ENCODE measurements around the gene ACE. TPM values are rescaled to one million over a fixed set of nuclear protein-coding genes. Genes with fewer than 3 reads are reported as not detected.

Gene ACE
- total RNA-seq, 1 donor from 2014 or later = not detected

DNA sequence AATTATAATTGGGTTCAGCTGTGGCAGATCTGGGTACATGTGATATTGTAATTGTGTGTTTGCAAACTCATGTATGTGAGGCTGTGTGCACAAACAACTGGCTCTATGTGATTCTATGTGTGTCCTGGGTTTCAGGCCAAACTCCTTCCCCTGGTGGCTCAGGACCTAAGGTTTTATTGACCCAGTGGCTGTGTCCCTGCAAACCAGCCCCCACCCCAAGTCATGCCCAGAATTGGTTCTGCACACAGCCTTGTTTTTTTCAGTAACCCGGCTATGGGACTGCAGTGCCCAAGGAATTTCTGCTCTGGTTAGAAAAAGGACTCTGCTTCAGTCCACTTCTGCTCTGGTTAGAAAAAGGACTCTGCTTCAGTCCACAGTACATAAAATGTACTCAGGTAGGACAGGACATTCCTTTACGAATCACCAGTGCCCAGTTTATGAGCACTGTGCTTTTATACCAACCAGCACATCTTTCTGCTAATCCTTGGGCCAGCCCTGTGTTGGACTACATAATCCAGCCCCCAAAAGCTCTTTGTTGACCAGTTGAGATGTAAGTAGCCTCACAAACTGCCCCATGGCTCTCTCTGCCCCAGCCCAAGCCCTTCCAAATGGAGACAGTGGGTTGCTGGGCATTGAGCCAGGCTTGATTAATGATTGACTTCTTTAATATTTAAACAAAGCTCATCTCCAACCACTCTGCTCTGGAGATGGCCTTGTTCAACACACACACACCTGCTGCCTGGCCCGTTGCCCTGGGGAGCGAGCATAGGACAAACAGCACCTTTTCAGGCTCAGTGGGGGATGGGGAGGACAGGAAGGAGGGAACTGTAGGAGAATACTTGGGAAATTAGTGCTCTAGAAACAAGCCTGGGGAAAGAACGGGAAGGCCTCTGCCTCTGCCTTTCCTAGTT is 43.4 kb downstream of the ACE start:
- Mint-ChIP-seq H3K9me3 (no peaks in the 10 kb centered on the region), H3K4me1 (ENCODE audit: low read depth) (peaks cover 8% of the 10 kb centered on the region), H3K4me3 (ENCODE audit: low read depth) (no peak overlapping the region), H3K27me3 (ENCODE audit: low read depth) (peaks cover 25% of the 10 kb centered on the region), H3K36me3 (ENCODE audit: low read depth) (no peaks in the 10 kb centered on the region), H3K27ac (no peak overlapping the region)
- no peak for DNase-seq (ENCODE audit: low spot score)
- intact Hi-C loops (cut with micrococcal nuclease) = no loop called here

DNA sequence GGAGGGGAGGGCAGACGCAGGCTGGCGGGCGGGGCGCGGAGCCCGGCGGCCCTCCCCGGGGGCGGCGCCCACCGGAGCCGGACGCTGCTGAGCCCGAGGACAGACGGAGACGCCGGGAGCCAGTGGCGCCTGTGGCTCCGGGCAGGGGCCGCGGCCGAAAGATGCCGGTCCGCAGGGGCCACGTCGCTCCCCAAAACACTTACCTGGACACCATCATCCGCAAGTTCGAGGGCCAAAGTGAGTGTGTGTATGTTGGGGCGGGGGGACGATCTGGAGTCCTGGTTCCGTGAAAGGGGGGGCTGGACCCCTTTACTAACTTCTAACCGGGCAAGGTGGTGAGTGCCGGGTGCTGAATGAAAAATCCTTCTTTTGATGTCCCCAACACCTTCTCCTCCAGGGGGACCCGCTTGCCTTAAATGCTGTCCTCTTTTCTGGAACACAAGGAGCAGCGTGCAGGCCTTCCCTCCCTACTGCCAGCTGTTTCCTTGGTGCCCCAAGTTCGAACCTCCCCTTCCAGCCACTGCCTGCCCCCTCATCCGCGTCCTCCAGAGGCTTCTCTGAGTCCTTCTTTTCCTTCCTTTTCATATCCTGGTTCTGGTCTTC is 46.5 kb downstream of the ACE start, which contains the start of gene KCNH6:
Gene KCNH6 (plus strand): TSS at position 106 of the 603 bp plus-strand sequence. CDS start 56 bp downstream, at position 162.
- no peak within 1 kb of the TSS for H3K4me3 Mint-ChIP-seq (ENCODE audit: low read depth)
- intact Hi-C loops (cut with micrococcal nuclease) = no loop called here
- H3K36me3 Mint-ChIP-seq (ENCODE audit: low read depth) = no peaks in the 10 kb centered on the region
- no peak within 1 kb of the TSS for H3K27ac Mint-ChIP-seq
- no peaks in the 10 kb centered on the region for H3K9me3 Mint-ChIP-seq
- peaks cover 21% of the 10 kb centered on the region for H3K27me3 Mint-ChIP-seq (ENCODE audit: low read depth)
- no peaks in the 10 kb centered on the region for H3K4me1 Mint-ChIP-seq (ENCODE audit: low read depth)
- no peak for DNase-seq (ENCODE audit: low spot score)

DNA sequence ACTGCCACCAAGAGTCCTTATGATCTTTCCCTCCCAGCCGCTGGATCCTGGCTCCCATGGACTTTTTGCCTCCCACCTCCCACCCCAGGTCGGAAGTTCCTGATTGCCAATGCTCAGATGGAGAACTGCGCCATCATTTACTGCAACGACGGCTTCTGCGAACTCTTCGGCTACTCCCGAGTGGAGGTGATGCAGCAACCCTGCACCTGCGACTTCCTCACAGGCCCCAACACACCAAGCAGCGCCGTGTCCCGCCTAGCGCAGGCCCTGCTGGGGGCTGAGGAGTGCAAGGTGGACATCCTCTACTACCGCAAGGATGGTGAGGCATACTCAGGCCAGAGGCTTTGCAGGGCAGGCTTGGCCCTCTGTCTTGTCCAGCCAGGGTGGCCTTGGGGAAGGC is 47.2 kb downstream of the ACE start:
- no peak overlapping the region for H3K4me3 Mint-ChIP-seq (ENCODE audit: low read depth)
- peaks cover 21% of the 10 kb centered on the region for H3K27me3 Mint-ChIP-seq (ENCODE audit: low read depth)
- no peaks in the 10 kb centered on the region for H3K36me3 Mint-ChIP-seq (ENCODE audit: low read depth)
- no peaks in the 10 kb centered on the region for H3K4me1 Mint-ChIP-seq (ENCODE audit: low read depth)
- H3K9me3 Mint-ChIP-seq = no peaks in the 10 kb centered on the region
- intact Hi-C loops (cut with micrococcal nuclease) = no loop called here
- H3K27ac Mint-ChIP-seq = no peak overlapping the region
- DNase-seq (ENCODE audit: low spot score) = no peak

GRCh38 chr17:63525190-63525946 is 48.5 kb downstream of the ACE start:
- H3K9me3 Mint-ChIP-seq = no peaks in the 10 kb centered on the region
- DNase-seq (ENCODE audit: low spot score) = no peak

DNA sequence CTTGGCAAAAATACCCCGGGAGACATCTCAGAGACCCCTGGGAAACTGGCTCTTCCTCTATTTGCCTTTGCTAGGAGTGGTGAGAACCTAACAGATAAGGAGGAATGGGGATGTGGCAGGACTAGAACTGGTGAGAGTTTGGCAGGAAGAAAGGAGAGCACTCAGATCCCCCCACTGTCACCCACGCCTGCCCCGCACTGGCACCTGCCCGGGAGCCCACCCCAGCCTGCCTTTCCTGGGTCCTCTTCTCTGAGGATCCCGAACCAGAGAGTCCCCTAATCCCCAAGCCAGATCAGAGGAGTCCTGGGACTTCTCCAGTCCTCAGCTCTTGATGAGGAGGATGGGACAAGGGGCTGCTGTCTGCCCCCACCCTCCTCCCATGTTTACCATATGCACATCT is 50.0 kb downstream of the ACE start:
- no peak for DNase-seq (ENCODE audit: low spot score)
- Mint-ChIP-seq H3K27ac (no peak overlapping the region), H3K4me1 (ENCODE audit: low read depth) (no peaks in the 10 kb centered on the region), H3K9me3 (no peaks in the 10 kb centered on the region), H3K36me3 (ENCODE audit: low read depth) (no peaks in the 10 kb centered on the region), H3K27me3 (ENCODE audit: low read depth) (peaks cover 16% of the 10 kb centered on the region), H3K4me3 (ENCODE audit: low read depth) (no peak overlapping the region)
- intact Hi-C loops (cut with micrococcal nuclease) = no loop called here

More at GRCh38 chr17:63525190-63525946, 48.5 kb downstream of the ACE start:
- no peak overlapping the region for H3K4me3 Mint-ChIP-seq (ENCODE audit: low read depth)
- intact Hi-C loops (cut with micrococcal nuclease) = no loop called here
- no peaks in the 10 kb centered on the region for H3K4me1 Mint-ChIP-seq (ENCODE audit: low read depth)
- peaks cover 21% of the 10 kb centered on the region for H3K27me3 Mint-ChIP-seq (ENCODE audit: low read depth)
- no peak overlapping the region for H3K27ac Mint-ChIP-seq
- no peaks in the 10 kb centered on the region for H3K36me3 Mint-ChIP-seq (ENCODE audit: low read depth)

DNA sequence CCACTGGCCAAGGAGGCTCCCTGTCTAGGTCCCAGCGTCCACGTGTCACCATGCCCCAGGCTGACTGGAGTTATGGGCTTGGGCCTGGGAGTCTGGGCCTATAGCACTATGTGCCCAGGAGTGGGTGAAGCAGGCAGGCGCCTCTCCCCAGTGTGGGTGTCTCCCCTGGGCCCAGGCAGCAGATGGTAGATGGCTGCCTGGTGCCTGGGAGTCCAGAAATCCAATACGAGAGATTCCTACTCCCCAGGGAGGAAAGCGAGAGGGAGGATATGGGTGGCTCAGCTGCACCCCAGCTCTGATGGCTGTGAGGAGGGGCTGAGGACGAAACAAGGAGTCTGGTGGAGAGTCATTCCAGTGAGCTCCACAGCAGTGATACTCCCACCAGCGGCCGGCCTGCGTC is 51.3 kb downstream of the ACE start:
- DNase-seq (ENCODE audit: low spot score) = no peak

DNA sequence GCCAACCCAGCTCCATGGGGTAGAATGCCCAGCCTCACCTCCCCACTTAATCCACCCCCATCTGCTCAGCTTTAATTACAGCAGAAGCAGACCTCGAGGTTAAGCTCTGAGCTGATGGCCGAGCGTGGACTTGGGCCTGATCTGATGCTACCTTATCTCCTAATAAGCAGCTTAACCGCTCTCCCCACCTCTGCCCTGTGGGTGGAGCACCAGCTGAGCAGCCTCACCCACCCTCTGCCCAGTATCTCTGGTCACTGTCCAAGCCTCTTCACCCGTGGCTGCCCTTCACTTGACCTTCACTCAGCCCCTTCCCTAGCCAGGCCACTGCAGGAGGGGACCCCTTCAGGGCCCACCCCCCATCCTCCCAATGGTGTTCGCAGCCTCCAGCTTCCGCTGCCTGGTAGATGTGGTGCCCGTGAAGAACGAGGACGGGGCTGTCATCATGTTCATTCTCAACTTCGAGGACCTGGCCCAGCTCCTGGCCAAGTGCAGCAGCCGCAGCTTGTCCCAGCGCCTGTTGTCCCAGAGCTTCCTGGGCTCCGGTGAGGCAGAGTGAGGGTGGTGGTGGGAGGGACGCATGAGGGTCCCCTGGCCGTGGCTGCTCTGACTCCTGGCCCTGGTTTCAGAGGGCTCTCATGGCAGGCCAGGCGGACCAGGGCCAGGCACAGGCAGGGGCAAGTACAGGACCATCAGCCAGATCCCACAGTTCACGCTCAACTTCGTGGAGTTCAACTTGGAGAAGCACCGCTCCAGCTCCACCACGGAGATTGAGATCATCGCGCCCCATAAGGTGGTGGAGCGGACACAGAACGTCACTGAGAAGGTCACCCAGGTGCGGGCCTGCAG is 53.1 kb downstream of the ACE start:
- H3K4me3 Mint-ChIP-seq (ENCODE audit: low read depth) = no peak overlapping the region
- no peaks in the 10 kb centered on the region for H3K36me3 Mint-ChIP-seq (ENCODE audit: low read depth)
- H3K27me3 Mint-ChIP-seq (ENCODE audit: low read depth) = peaks cover 3% of the 10 kb centered on the region
- no peaks in the 10 kb centered on the region for H3K4me1 Mint-ChIP-seq (ENCODE audit: low read depth)
- H3K27ac Mint-ChIP-seq = no peak overlapping the region
- intact Hi-C loops (cut with micrococcal nuclease) = no loop called here
- no peak for DNase-seq (ENCODE audit: low spot score)
- H3K9me3 Mint-ChIP-seq = no peaks in the 10 kb centered on the region

More for the DNA sequence above, 51.3 kb downstream of the ACE start:
- no peaks in the 10 kb centered on the region for H3K4me1 Mint-ChIP-seq (ENCODE audit: low read depth)
- H3K36me3 Mint-ChIP-seq (ENCODE audit: low read depth) = no peaks in the 10 kb centered on the region
- H3K27ac Mint-ChIP-seq = no peak overlapping the region
- intact Hi-C loops (cut with micrococcal nuclease) = no loop called here
- no peaks in the 10 kb centered on the region for H3K9me3 Mint-ChIP-seq
- no peak overlapping the region for H3K4me3 Mint-ChIP-seq (ENCODE audit: low read depth)
- H3K27me3 Mint-ChIP-seq (ENCODE audit: low read depth) = peaks cover 14% of the 10 kb centered on the region

- Mint-ChIP-seq H3K27ac (no peak overlapping the region), H3K4me1 (ENCODE audit: low read depth) (no peaks in the 10 kb centered on the region), H3K9me3 (no peaks in the 10 kb centered on the region), H3K27me3 (ENCODE audit: low read depth) (peaks cover 1% of the 10 kb centered on the region), H3K4me3 (ENCODE audit: low read depth) (no peak overlapping the region), H3K36me3 (ENCODE audit: low read depth) (no peaks in the 10 kb centered on the region)
- intact Hi-C loops (cut with micrococcal nuclease) = no loop called here
- no peak for DNase-seq (ENCODE audit: low spot score)
Observed at GRCh38 chr17:63530557-63531021, 53.7 kb downstream of the ACE start.

GRCh38 chr17:63531022-63531965 is 54.4 kb downstream of the ACE start:
- no peak for DNase-seq (ENCODE audit: low spot score)
- no peak overlapping the region for H3K27ac Mint-ChIP-seq
- no peaks in the 10 kb centered on the region for H3K4me1 Mint-ChIP-seq (ENCODE audit: low read depth)
- H3K36me3 Mint-ChIP-seq (ENCODE audit: low read depth) = no peaks in the 10 kb centered on the region
- H3K9me3 Mint-ChIP-seq = no peaks in the 10 kb centered on the region
- no peaks in the 10 kb centered on the region for H3K27me3 Mint-ChIP-seq (ENCODE audit: low read depth)
- H3K4me3 Mint-ChIP-seq (ENCODE audit: low read depth) = no peak overlapping the region
- intact Hi-C loops (cut with micrococcal nuclease) = no loop called here

DNA sequence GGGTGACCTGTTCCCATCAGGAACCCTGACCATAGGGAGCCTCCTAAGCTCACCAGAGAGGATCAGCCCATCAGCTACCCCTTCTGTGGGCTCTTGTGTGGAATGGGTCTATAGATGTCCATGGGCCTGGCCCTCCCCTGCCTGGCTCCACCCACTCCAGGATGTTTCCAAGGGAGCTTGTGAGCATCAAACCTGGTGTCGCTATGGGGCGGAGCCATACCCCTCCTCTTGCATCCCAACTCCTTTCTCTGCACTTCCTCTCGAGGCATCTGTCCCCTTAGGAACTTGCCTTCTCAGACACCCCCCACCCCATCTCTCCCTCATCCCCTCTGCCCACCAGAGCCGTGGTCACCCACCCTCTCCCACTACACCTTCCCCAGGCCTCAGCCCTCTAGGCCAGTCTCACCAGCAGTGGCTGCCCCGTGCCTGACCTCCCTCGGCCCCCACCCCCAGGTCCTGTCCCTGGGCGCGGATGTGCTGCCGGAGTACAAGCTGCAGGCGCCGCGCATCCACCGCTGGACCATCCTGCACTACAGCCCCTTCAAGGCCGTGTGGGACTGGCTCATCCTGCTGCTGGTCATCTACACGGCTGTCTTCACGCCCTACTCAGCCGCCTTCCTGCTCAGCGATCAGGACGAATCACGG is 56.7 kb downstream of the ACE start:
- H3K4me3 Mint-ChIP-seq (ENCODE audit: low read depth) = no peak overlapping the region
- H3K9me3 Mint-ChIP-seq = no peaks in the 10 kb centered on the region
- intact Hi-C loops (cut with micrococcal nuclease) = no loop called here
- peaks cover 10% of the 10 kb centered on the region for H3K27me3 Mint-ChIP-seq (ENCODE audit: low read depth)
- DNase-seq (ENCODE audit: low spot score) = no peak
- H3K27ac Mint-ChIP-seq = no peak overlapping the region
- H3K36me3 Mint-ChIP-seq (ENCODE audit: low read depth) = no peaks in the 10 kb centered on the region
- H3K4me1 Mint-ChIP-seq (ENCODE audit: low read depth) = no peaks in the 10 kb centered on the region

DNA sequence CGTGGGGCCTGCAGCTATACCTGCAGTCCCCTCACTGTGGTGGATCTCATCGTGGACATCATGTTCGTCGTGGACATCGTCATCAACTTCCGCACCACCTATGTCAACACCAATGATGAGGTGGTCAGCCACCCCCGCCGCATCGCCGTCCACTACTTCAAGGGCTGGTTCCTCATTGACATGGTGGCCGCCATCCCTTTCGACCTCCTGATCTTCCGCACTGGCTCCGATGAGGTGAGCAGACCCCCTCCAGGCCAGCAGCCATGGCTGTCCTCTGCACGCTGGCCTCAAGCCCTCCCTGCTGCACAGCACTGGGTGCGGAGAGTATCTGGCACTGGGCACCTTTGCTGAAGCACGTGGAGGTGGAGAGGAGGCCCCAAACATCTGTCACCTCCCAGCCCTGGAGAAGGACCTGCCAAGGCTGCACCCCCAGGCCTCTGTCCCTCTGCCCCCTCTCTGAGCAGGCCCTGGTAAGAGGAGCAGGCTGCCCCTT is 57.3 kb downstream of the ACE start:
- intact Hi-C loops (cut with micrococcal nuclease) = no loop called here
- Mint-ChIP-seq H3K4me1 (ENCODE audit: low read depth) (no peaks in the 10 kb centered on the region), H3K9me3 (no peaks in the 10 kb centered on the region), H3K27ac (no peak overlapping the region), H3K36me3 (ENCODE audit: low read depth) (no peaks in the 10 kb centered on the region), H3K4me3 (ENCODE audit: low read depth) (no peak overlapping the region), H3K27me3 (ENCODE audit: low read depth) (peaks cover 16% of the 10 kb centered on the region)
- no peak for DNase-seq (ENCODE audit: low spot score)

All from activated T-helper 2 cell treated with anti-CD3 and anti-CD28 coated beads, Interferon-gamma antibody, Interleukin-2, Interleukin-4, amounts not matched to agents 10 μg/mL and 5 μg/mL and 100 μg/mL, durations not matched to agents 14 hours and 24 hours and 36 hours (primary cell).